ENCODE data around the gene ZFYVE16.

DNA sequence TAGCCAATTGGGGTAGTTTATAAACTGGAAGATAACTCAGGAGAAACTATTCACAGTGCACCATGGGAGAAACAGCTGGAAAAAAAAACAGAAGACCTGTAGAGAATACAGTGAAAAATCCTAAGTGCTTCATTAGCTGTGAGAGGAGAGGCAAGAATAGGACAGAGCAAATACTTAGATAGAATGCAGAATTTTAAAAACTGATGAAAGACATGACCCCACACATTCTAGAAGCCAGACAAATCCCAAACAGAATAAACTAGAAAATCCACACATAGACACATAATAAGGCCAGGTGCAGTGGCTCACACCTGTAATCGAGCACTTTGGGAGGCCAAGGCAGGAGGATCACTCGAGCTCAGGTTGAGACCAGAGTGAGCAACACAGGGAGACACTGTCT is 72.5 kb downstream of the ZFYVE16 start:
- TF ChIP-seq, protein P1, sequence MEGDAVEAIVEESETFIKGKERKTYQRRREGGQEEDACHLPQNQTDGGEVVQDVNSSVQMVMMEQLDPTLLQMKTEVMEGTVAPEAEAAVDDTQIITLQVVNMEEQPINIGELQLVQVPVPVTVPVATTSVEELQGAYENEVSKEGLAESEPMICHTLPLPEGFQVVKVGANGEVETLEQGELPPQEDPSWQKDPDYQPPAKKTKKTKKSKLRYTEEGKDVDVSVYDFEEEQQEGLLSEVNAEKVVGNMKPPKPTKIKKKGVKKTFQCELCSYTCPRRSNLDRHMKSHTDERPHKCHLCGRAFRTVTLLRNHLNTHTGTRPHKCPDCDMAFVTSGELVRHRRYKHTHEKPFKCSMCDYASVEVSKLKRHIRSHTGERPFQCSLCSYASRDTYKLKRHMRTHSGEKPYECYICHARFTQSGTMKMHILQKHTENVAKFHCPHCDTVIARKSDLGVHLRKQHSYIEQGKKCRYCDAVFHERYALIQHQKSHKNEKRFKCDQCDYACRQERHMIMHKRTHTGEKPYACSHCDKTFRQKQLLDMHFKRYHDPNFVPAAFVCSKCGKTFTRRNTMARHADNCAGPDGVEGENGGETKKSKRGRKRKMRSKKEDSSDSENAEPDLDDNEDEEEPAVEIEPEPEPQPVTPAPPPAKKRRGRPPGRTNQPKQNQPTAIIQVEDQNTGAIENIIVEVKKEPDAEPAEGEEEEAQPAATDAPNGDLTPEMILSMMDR (IDR thresholded peaks at IDR 0.05), result no peak
- no peak for TF ChIP-seq ZFX (IDR thresholded peaks at IDR 0.05; ENCODE audit: borderline replicate concordance)

Data from 22Rv1 (cell line).